T-helper 1 cell treated with Interleukin-12 subunit alpha and Interleukin-12 subunit beta and Interleukin-4 antibody, amounts not matched to agents 30 ng/mL and 1 ng/mL, for 36 hours (primary cell): ENCODE data around the gene ZNF474. TPM values are rescaled to one million over a fixed set of nuclear protein-coding genes. Genes with fewer than 3 reads are reported as not detected.
"Not testable (repeated sequence)": the region's sequence is repeated elsewhere in the genome, so short reads cannot be mapped to it uniquely, and the experiment has no call there.

Experiments used
- intact Hi-C: fragments of 100-400 bp; cut with micrococcal nuclease; formaldehyde crosslinking; loops from one replicate; pipeline ENCODE4 v1.15.1; 2024
- total RNA-seq: library from RNA; stranded (reverse); gene quantifications from 2 replicates; pipeline ENCODE4 v1.2.3, GENCODE V29; 2022

ZNF474 gene
- total RNA-seq: 0.25 TPM in 1 of 2 replicates, not detected in the other

- intact Hi-C loops: no loop called here
Observed at GRCh38 chr5:122129306-122129705, at the start of gene ZNF474. Gene ZNF474, plus strand, starts transcription at chr5:122129546. Its CDS starts 22,445 bp downstream, at chr5:122151991.

GRCh38 chr5:122081541-122081940, 47.8 kb upstream of the ZNF474 start:
- intact Hi-C loops: no loop called here

GRCh38 chr5:122083535-122083934, 45.8 kb upstream of the ZNF474 start:
- intact Hi-C loops: no loop called here

GRCh38 chr5:122085041-122085440, 44.3 kb upstream of the ZNF474 start:
- intact Hi-C loops: no loop called here

GRCh38 chr5:122089096-122090013, 40.0 kb upstream of the ZNF474 start:
- intact Hi-C loops: no loop called here

GRCh38 chr5:122091936-122092600, 37.3 kb upstream of the ZNF474 start:
- intact Hi-C loops: no loop called here

- intact Hi-C loops: no loop called here
Observed at GRCh38 chr5:122093415-122094180, 35.7 kb upstream of the ZNF474 start.

GRCh38 chr5:122094251-122094650, 35.1 kb upstream of the ZNF474 start:
- intact Hi-C loops: not testable (repeated sequence)

GRCh38 chr5:122095158-122095557, 34.2 kb upstream of the ZNF474 start:
- intact Hi-C loops: no loop called here

GRCh38 chr5:122097391-122097790, 32.0 kb upstream of the ZNF474 start:
- intact Hi-C loops: no loop called here

GRCh38 chr5:122099060-122099790, 30.1 kb upstream of the ZNF474 start:
- intact Hi-C loops: no loop called here

- intact Hi-C loops: loop anchor here (5.0 kb wide), 1 partner anchor 139 kb away; the partner anchor contains the start of gene SRFBP1
Observed at GRCh38 chr5:122101636-122102285, 27.6 kb upstream of the ZNF474 start.

- intact Hi-C loops: loop anchor here (5.0 kb wide), 1 partner anchor 141 kb away; the partner anchor contains the start of gene SRFBP1
Observed at GRCh38 chr5:122102825-122103224, 26.5 kb upstream of the ZNF474 start.

- intact Hi-C loops: no loop called here
Observed at GRCh38 chr5:122105909-122106308, 23.4 kb upstream of the ZNF474 start.

- intact Hi-C loops: no loop called here
Observed at GRCh38 chr5:122107016-122107415, 22.3 kb upstream of the ZNF474 start.

GRCh38 chr5:122110987-122111386, 18.4 kb upstream of the ZNF474 start:
- intact Hi-C loops: no loop called here

GRCh38 chr5:122111460-122111859, 17.9 kb upstream of the ZNF474 start:
- intact Hi-C loops: no loop called here

- intact Hi-C loops: no loop called here
Observed at GRCh38 chr5:122112063-122112462, 17.3 kb upstream of the ZNF474 start.

- intact Hi-C loops: no loop called here
Observed at GRCh38 chr5:122112733-122113558, 16.4 kb upstream of the ZNF474 start.
